NCI-H187 (cell line): ENCODE measurements around the gene MATN1.

ENCODE experiments used
- DNase-seq, 2 experiments: peaks; one replicate each; lab custom pipeline; 2025; lab: John Stamatoyannopoulos, UW

Gene MATN1

GRCh38 chr1:30680879-30681278 lies 42.5 kb downstream of the MATN1 start:
- no peak for DNase-seq

DNA sequence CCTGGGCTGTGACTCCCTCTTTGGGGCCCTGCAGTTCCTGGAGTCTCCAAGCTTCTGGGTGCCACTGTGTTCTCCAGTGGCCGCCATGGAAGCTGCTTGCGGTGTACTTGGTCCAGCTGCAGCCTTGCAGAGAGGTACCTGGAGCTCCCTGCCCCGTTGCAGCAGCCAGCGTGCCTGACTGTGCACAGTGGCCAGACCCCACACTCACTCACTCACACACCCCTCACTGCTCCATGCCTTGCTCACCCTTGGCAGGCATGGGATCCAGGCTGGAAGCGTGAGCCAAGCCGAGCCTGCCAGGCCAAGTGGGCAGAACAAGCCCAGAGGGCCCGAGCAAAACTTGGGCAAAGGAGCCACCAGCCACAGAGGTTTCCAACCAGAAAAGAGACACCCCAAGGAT lies 43.0 kb downstream of the MATN1 start:
- no peak for DNase-seq

DNA sequence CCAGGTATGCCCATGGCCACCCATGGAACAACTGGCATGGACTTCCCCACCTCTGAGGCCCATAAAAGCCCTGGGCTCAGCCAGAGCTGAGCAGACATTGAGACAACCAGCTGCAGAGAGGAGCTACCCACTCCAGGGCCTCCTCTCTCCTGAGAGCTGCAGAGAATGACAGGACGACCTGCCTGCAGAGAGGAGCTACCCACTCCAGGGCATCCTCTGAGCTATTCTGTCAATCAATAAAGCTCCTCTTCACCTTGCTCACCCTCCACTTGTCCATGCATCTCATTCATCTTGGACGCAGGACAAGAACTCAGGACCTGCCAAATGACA lies 43.4 kb downstream of the MATN1 start:
- no peak for DNase-seq

GRCh38 chr1:30679201-30679975 lies 44.0 kb downstream of the MATN1 start:
- no peak for DNase-seq

DNA sequence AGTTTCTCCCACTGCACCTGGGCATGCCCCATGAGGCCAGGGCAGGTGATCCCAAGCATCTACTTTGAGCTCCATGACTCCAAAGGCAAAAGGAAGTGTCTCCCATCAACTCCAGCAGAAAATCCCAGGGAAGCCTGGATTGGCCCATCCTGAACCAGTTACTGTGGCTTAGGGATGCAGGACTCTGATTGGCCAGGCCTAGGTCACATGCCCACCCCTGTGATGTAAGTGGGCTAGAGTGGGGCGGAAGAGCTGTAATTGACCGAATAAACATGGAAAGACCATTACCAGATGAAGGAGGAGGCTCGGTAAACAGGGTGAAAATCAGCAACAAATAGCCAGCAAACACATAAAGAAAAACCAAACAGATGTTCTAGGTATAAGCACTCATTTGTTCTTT lies 45.2 kb downstream of the MATN1 start:
- no peak for DNase-seq

DNA sequence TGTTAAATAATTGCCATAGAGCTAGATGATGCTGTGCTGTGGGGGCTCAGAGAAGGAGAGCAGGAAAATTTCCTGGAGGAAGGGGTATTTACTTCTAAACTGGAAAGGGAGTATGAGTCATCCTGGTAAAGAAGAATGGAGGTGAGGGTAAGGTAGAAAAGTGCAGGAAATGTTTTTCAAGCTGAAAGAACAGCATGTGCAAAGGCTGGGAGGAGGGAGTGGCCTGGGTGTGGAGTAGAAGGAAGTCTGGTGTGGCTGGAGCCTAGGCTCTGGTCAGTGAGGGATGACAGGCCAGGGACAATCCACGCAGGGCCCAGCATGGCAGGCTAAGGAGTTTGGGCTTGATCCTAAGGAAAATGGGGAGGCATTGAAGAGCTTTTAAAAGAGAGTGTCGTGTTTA lies 45.9 kb downstream of the MATN1 start:
- no peak for DNase-seq

DNA sequence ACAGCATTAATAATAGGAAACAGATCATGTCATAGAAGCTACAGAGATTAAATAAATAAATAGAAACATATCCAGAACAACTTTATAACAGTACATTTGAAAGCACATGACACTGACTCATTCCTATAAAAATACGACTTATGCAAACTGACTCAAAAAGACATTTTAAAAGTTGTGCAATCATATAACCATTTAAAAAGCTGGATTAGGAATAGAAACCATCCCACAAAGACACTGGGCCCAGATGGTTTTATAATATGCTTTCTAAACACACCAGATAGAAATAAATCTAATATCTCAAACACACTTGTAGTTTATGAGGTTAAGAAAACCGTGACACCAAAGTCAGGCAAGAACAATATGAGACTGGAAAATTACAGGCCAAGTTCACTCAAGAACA lies 47.6 kb downstream of the MATN1 start:
- DNase-seq: no peak

GRCh38 chr1:30675289-30675688 lies 48.1 kb downstream of the MATN1 start:
- DNase-seq: no peak

GRCh38 chr1:30673395-30673794 lies 50.0 kb downstream of the MATN1 start:
- no peak for DNase-seq

- no peak for DNase-seq
Measured at GRCh38 chr1:30672661-30673060, 50.7 kb downstream of the MATN1 start.

GRCh38 chr1:30670240-30671060 lies 52.9 kb downstream of the MATN1 start:
- no peak for DNase-seq

- DNase-seq: no peak
Measured at GRCh38 chr1:30668546-30669327, 54.6 kb downstream of the MATN1 start.

DNA sequence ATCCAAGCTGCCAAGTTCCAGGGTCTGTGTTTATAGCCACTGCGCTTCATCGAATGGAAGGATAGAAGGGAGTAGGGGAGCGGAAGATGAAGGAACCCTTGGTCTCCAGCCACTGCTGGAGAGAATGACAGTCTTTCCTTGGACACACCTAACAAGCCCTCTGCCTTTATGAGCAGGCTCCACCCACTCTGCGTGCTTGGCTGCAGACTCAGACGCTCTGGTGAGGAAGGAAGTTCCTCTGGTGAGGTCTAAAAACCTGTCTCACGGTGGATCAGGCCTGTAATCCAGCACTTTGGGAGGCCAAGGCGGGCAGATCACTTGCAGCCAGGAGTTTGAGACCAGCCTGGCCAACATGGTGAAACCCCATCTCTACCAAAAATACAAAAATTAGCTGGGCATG lies 55.4 kb downstream of the MATN1 start:
- no peak for DNase-seq

DNA sequence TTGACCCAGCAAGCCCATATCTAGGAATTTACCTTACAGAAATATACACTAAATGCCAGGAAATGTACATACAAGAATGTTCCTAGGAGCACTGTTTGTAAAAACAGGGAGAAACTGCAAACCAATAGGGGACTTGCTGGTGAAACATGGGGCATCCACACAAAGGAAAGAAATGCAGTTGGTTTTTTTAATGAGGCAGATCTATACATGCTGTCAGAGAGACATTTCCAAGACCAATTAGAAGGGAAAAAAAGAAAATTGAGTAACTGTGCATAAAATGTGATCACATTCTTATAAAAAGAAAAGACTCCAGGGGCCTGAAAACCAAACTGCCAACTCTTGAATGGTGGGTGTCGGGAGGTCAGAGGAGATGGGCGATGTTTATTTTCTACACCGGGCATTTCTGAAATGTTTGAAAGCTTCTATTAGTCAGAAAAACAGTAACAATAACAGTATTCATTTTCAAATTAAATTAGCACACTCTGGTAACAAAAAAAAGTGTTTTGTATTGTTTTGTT lies 56.6 kb downstream of the MATN1 start:
- DNase-seq: no peak

DNA sequence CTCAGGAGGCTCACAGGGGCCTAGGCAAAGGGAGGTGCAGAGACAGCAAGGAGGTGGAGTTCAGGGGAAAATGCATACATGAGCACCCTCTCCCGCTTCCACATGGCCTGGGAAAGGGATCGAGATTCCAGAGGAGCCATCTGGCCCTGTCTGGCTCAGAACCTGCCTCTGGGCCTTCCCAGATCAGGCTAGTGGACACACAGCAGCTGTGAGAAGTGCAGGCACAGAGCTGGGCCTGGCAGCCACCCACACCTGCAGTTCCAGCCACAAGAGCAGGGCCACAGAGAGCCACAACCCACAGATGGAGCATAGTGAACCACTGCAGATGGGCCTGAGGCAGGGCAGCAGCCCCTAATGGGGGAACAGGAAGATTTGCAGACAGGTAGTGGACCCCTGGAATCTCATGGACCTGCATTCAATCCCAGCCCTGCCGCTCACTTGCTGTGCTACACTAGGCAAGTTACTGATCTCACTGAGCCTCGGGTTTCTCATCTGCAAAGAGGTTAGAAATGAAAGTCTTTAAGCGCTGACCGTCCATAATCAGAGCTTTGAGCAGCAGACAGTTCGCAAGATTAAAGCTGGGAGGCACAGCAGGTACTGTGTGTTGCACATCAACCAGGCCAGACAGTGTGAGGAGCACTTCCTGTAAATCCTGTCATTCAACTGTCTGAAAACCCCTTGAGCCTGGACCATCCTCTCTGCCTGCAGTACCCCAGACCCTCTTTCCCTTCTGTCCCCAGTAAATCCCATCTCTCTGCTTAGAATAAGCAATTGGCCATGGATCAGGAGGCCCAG lies 58.0 kb downstream of the MATN1 start:
- DNase-seq: no peak

DNA sequence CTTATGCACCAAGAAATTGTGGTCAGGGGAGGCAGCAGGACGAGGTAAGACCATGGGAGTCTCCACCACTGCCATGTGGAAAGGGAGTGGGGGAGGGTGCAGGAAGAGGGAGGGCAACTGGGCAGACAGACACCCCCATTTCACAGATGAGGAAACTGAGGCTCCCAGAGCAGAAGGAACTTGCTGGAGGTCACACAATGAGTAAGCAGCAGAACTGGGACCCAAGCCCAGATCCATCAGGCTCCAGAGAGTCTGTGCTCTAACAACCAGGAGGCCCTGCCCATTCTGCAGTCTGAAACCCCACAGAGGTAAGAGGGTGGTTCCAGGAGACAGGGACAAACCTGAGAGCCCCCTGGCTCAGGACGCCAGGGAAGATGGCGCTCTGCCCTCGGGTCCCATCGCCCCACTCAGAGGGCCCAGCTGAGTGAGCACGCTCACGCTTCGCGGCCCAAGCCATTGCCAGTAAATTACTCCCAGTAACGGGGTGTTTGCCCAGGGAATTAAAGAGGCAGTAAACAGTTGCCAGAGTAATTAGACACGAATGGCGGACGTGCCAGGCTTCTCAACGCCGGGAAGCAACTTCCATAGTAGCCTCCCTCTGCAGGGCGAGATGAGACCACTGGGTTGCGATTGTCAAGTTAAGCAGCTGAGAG lies 59.2 kb downstream of the MATN1 start:
- DNase-seq: no peak

- no peak for DNase-seq
Measured at GRCh38 chr1:30663596-30664091, 59.7 kb downstream of the MATN1 start.

- DNase-seq: no peak
Measured at GRCh38 chr1:30662291-30662840, 61.0 kb downstream of the MATN1 start.

DNA sequence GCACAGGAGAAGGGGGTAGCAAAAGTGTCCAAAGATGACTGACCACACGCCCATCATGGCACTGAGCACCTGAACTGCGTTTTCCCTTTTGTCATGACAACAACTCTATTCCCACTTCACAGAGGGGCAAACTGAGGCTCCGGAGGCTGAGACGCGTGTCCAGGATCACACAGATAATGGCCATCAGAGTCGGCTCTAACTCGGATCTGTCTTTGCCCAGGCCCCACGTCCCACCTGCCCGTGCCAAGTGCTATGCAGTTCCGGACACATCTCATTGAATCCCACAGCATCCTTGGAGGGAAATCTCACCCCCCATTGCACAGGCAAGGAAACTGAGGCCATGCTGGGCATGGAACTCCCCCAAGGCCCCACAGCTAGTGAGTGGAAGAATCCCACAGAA lies 62.1 kb downstream of the MATN1 start:
- no peak for DNase-seq
